Mesodermal cell (in vitro differentiated cells): ENCODE data around the gene STRN3.
A peak's percentile ranks its signal among the peaks of the same experiment; 100 is the strongest.

Experiments
- H3K27ac ChIP-seq: 2 replicates; pipeline ENCODE4 v1.7.0; 2013; ENCODE audit warnings: mild to moderate bottlenecking, low read depth, low read length, moderate library complexity; ENCODE audit not compliant: severe bottlenecking
- H3K36me3 ChIP-seq: 2 replicates; pipeline ENCODE4 v1.7.1; 2013; ENCODE audit warnings: mild to moderate bottlenecking, low read length, moderate library complexity; ENCODE audit not compliant: control insufficient read depth, insufficient read depth
- H3K4me1 ChIP-seq: one replicate; pipeline ENCODE4 v1.7.1; 2013; ENCODE audit warnings: mild to moderate bottlenecking, low read length; ENCODE audit not compliant: insufficient read depth, control insufficient read depth, poor library complexity, severe bottlenecking
- H3K4me3 ChIP-seq: 2 replicates; pipeline ENCODE4 v1.7.0; 2013; ENCODE audit warnings: low read length, control low read depth, mild to moderate bottlenecking; ENCODE audit not compliant: insufficient read depth, poor library complexity, severe bottlenecking; ENCODE audit errors: extremely low read depth
- H3K9me3 ChIP-seq: 2 replicates; pipeline ENCODE4 v1.7.1; 2013; ENCODE audit warnings: mild to moderate bottlenecking, low read length, moderate library complexity; ENCODE audit not compliant: control insufficient read depth
- WGBS, 2 experiments: methylation state at CpG; one replicate each; pipeline ENCODE4 v1.1.5; 2013; ENCODE audit warnings: missing lambda C conversion rate in 2 of 2; ENCODE audit not compliant: insufficient coverage in 2 of 2; 5-methylcytosine and 5-hydroxymethylcytosine counted together

STRN3 gene

GRCh38 chr14:31036552-31036951 is 10.4 kb upstream of the STRN3 start:
- H3K36me3 ChIP-seq: peaks cover 3% of the 10 kb centered on the region
- H3K9me3 ChIP-seq: no peaks in the 10 kb centered on the region
- no peak overlapping the region for H3K27ac ChIP-seq
- peaks cover 5% of the 10 kb centered on the region for H3K4me1 ChIP-seq
- 92 to 100% methylated on average over 1 to 4 of the region's 4 CpGs for WGBS, 2 experiments
- no peak overlapping the region for H3K4me3 ChIP-seq

- Histone ChIP-seq H3K4me1 (peaks cover 11% of the 10 kb centered on the region), H3K27ac (no peak overlapping the region)
Measured at GRCh38 chr14:31030469-31030868, 4.3 kb upstream of the STRN3 start.

GRCh38 chr14:31029016-31029970 is 3.1 kb upstream of the STRN3 start:
- no peak overlapping the region for H3K4me3 ChIP-seq
- WGBS, 2 experiments: 83 to 90% methylated on average over 3 of the region's 3 CpGs
- no peak overlapping the region for H3K27ac ChIP-seq
- H3K36me3 ChIP-seq: no peaks in the 10 kb centered on the region
- H3K4me1 ChIP-seq: peaks cover 14% of the 10 kb centered on the region
- no peaks in the 10 kb centered on the region for H3K9me3 ChIP-seq

More at GRCh38 chr14:31030469-31030868, 4.3 kb upstream of the STRN3 start:
- Histone ChIP-seq H3K36me3 (no peaks in the 10 kb centered on the region), H3K4me3 (no peak overlapping the region), H3K9me3 (no peaks in the 10 kb centered on the region)
- WGBS, 2 experiments: 93 to 97% methylated on average over 3 to 4 of the region's 5 CpGs

- H3K27ac ChIP-seq: peak overlapping the region; percentile 97
- H3K4me1 ChIP-seq: peaks cover 17% of the 10 kb centered on the region
- WGBS, 2 experiments: no CpG with 5 or more reads among the region's 1 CpG
- no peaks in the 10 kb centered on the region for H3K9me3 ChIP-seq
- peaks cover under 1% of the 10 kb centered on the region for H3K36me3 ChIP-seq
- H3K4me3 ChIP-seq: peak overlapping the region; percentile 100
Measured at GRCh38 chr14:31027847-31028246, 1.7 kb upstream of the STRN3 start.

- H3K4me1 ChIP-seq: peaks cover 13% of the 10 kb centered on the region
- H3K36me3 ChIP-seq: peaks cover 12% of the 10 kb centered on the region
- WGBS, 2 experiments: 0% methylated on average over 38 to 41 of the region's 48 CpGs
- H3K9me3 ChIP-seq: no peaks in the 10 kb centered on the region
- H3K27ac ChIP-seq: peak overlapping the region; percentile 97
- H3K4me3 ChIP-seq: peak overlapping the region; percentile 100
Measured at GRCh38 chr14:31026450-31027235, 464 bp upstream of the STRN3 start.

GRCh38 chr14:31025367-31026076 is 657 bp downstream of the STRN3 start, which contains the start of gene AP4S1:
Gene AP4S1, plus strand, starts transcription at chr14:31025649. Its CDS starts 40,548 bp downstream, at chr14:31066197.
- Histone ChIP-seq H3K27ac (peak within 1 kb of the TSS; percentile 97), H3K4me1 (peaks cover 9% of the 10 kb centered on the region), H3K36me3 (peaks cover 24% of the 10 kb centered on the region), H3K4me3 (peak within 1 kb of the TSS; percentile 100), H3K9me3 (no peaks in the 10 kb centered on the region)
- WGBS, 2 experiments: 0 to 1% methylated on average over 48 to 50 of the region's 53 CpGs

GRCh38 chr14:31024577-31025366 is 1.4 kb downstream of the STRN3 start:
- Histone ChIP-seq H3K4me1 (peaks cover 9% of the 10 kb centered on the region), H3K27ac (peak overlapping the region; percentile 97), H3K4me3 (peak overlapping the region; percentile 100), H3K9me3 (no peaks in the 10 kb centered on the region), H3K36me3 (peaks cover 31% of the 10 kb centered on the region)
- 14 to 19% methylated on average over 4 to 6 of the region's 11 CpGs for WGBS, 2 experiments

- H3K9me3 ChIP-seq: no peaks in the 10 kb centered on the region
- H3K4me3 ChIP-seq: peak overlapping the region; percentile 100
- H3K4me1 ChIP-seq: peaks cover 9% of the 10 kb centered on the region
- H3K36me3 ChIP-seq: peaks cover 38% of the 10 kb centered on the region
- H3K27ac ChIP-seq: no peak overlapping the region
Measured at GRCh38 chr14:31024010-31024480, 2.1 kb downstream of the STRN3 start.

GRCh38 chr14:31022386-31022785 is 3.8 kb downstream of the STRN3 start:
- Histone ChIP-seq H3K36me3 (peaks cover 45% of the 10 kb centered on the region), H3K4me3 (no peak overlapping the region)

More at GRCh38 chr14:31022386-31022785, 3.8 kb downstream of the STRN3 start:
- WGBS, 2 experiments: no CpG with 5 or more reads among the region's 2 CpGs
- Histone ChIP-seq H3K4me1 (peaks cover 8% of the 10 kb centered on the region), H3K27ac (no peak overlapping the region), H3K9me3 (no peaks in the 10 kb centered on the region)
